ENCODE results near the gene DYSF. TPM values are rescaled to one million over a fixed set of nuclear protein-coding genes. Genes with fewer than 3 reads are reported as not detected.

The DYSF gene
- total RNA-seq, 4 donors from 2014 or later: 1.7 to 5.0 (median 2.6) TPM

GRCh38 chr2:71608441-71608840 lies 155.1 kb downstream of the DYSF start:
- Histone ChIP-seq H3K4me3 (no peak overlapping the region), H3K27me3 (no peaks in the 10 kb centered on the region), H3K36me3 (no peaks in the 10 kb centered on the region), H3K4me1 (peaks cover 26% of the 10 kb centered on the region), H3K27ac (no peak overlapping the region), H3K9me3 (no peaks in the 10 kb centered on the region)
- DNase-seq (ENCODE audit: low spot score in 2 of 2): peak; percentile 25 to 47
- WGBS: 80% methylated on average over 12 of the region's 12 CpGs
- TF ChIP-seq CTCF (IDR thresholded peaks at IDR 0.05) (no peak), EP300 (IDR thresholded peaks at IDR 0.05) (no peak), POLR2A (IDR thresholded peaks at IDR 0.05) (no peak), POLR2AphosphoS5 (IDR thresholded peaks at IDR 0.05) (no peak)

GRCh38 chr2:71609029-71609428 lies 155.7 kb downstream of the DYSF start:
- no peaks in the 10 kb centered on the region for H3K36me3 ChIP-seq
- H3K27ac ChIP-seq: no peak overlapping the region
- WGBS: 50% methylated on average over 1 of the region's 1 CpG
- H3K9me3 ChIP-seq: no peaks in the 10 kb centered on the region
- no peak for TF ChIP-seq CTCF (IDR thresholded peaks at IDR 0.05)
- TF ChIP-seq POLR2A (IDR thresholded peaks at IDR 0.05): no peak
- TF ChIP-seq POLR2AphosphoS5 (IDR thresholded peaks at IDR 0.05): no peak
- TF ChIP-seq EP300 (IDR thresholded peaks at IDR 0.05): no peak
- no peak overlapping the region for H3K4me3 ChIP-seq
- H3K4me1 ChIP-seq: peaks cover 20% of the 10 kb centered on the region
- DNase-seq (ENCODE audit: low spot score in 2 of 2): peak in 1 of 2 donors; percentile 53
- no peaks in the 10 kb centered on the region for H3K27me3 ChIP-seq

- TF ChIP-seq POLR2A (IDR thresholded peaks at IDR 0.05): no peak
- H3K4me1 ChIP-seq: peaks cover 16% of the 10 kb centered on the region
- H3K27ac ChIP-seq: no peak overlapping the region
- H3K4me3 ChIP-seq: no peak overlapping the region
- H3K36me3 ChIP-seq: no peaks in the 10 kb centered on the region
- H3K9me3 ChIP-seq: no peaks in the 10 kb centered on the region
- 55% methylated on average over 5 of the region's 5 CpGs for WGBS
- DNase-seq (ENCODE audit: low spot score in 2 of 2): peak in 1 of 2 donors; percentile 35
- H3K27me3 ChIP-seq: no peaks in the 10 kb centered on the region
These were observed 156.1 kb downstream of the DYSF start for GRCh38 chr2:71609441-71609840.

GRCh38 chr2:71609958-71610357 lies 156.6 kb downstream of the DYSF start:
- WGBS: 85% methylated on average over 1 of the region's 1 CpG
- no peak overlapping the region for H3K27ac ChIP-seq
- H3K27me3 ChIP-seq: no peaks in the 10 kb centered on the region
- no peaks in the 10 kb centered on the region for H3K36me3 ChIP-seq
- TF ChIP-seq POLR2AphosphoS5 (IDR thresholded peaks at IDR 0.05): no peak
- TF ChIP-seq CTCF (IDR thresholded peaks at IDR 0.05): no peak
- no peak for TF ChIP-seq POLR2A (IDR thresholded peaks at IDR 0.05)
- no peak for TF ChIP-seq EP300 (IDR thresholded peaks at IDR 0.05)
- H3K4me3 ChIP-seq: no peak overlapping the region
- no peaks in the 10 kb centered on the region for H3K9me3 ChIP-seq
- peaks cover 11% of the 10 kb centered on the region for H3K4me1 ChIP-seq
- DNase-seq (ENCODE audit: low spot score in 2 of 2): no peak

- WGBS: 93% methylated on average over 7 of the region's 7 CpGs
- Histone ChIP-seq H3K27ac (no peak overlapping the region), H3K36me3 (no peaks in the 10 kb centered on the region), H3K4me1 (peaks cover 9% of the 10 kb centered on the region), H3K4me3 (no peak overlapping the region), H3K9me3 (no peaks in the 10 kb centered on the region), H3K27me3 (no peaks in the 10 kb centered on the region)
- peak; percentile 38 to 50 for DNase-seq (ENCODE audit: low spot score in 2 of 2)
- TF ChIP-seq POLR2AphosphoS5 (IDR thresholded peaks at IDR 0.05) (no peak), CTCF (IDR thresholded peaks at IDR 0.05) (no peak)
These were observed 157.3 kb downstream of the DYSF start for GRCh38 chr2:71610671-71611070.

GRCh38 chr2:71611247-71611646 lies 157.9 kb downstream of the DYSF start:
- DNase-seq (ENCODE audit: low spot score in 2 of 2): peak; percentile 46 to 69
- TF ChIP-seq POLR2AphosphoS5 (IDR thresholded peaks at IDR 0.05): no peak
- no peak for TF ChIP-seq POLR2A (IDR thresholded peaks at IDR 0.05)
- no peak for TF ChIP-seq EP300 (IDR thresholded peaks at IDR 0.05)
- TF ChIP-seq CTCF (IDR thresholded peaks at IDR 0.05): no peak
- Histone ChIP-seq H3K27ac (no peak overlapping the region), H3K36me3 (no peaks in the 10 kb centered on the region), H3K9me3 (no peaks in the 10 kb centered on the region), H3K4me3 (no peak overlapping the region), H3K27me3 (no peaks in the 10 kb centered on the region), H3K4me1 (peaks cover 10% of the 10 kb centered on the region)
- WGBS: 89% methylated on average over 12 of the region's 12 CpGs
